Calu3 (cell line): Measurements from ENCODE around the gene RPS13. TPM values are rescaled to one million over a fixed set of nuclear protein-coding genes. Genes with fewer than 3 reads are reported as not detected.

ENCODE experiments used
- BruUV-seq: library from RNA; stranded (reverse); fragments of 400-500 nt; replicated peaks from 2 replicates; lab custom pipeline; 2021; lab: Mats Ljungman, UMichigan
- CTCF ChIA-PET: fragments of 300-600 bp; sonication (Branson Sonifier 250); formaldehyde crosslinking; loops from one replicate; lab custom pipeline; 2022; ENCODE audit warnings: antibody characterized with exemption; lab: Charles Lee
- DNase-seq: peaks from one replicate; pipeline ENCODE4 v3.0.0; 2022
- H3K27ac Mint-ChIP-seq: one replicate; pipeline ENCODE4 v1.8.0; 2022; ENCODE audit warnings: mixed read lengths; ENCODE audit not compliant: unreplicated experiment
- H3K27me3 Mint-ChIP-seq: one replicate; pipeline ENCODE4 v1.8.0; 2022; ENCODE audit warnings: mixed read lengths; ENCODE audit not compliant: unreplicated experiment
- H3K36me3 Mint-ChIP-seq: one replicate; pipeline ENCODE4 v1.8.0; 2022; ENCODE audit warnings: mild to moderate bottlenecking, moderate library complexity, mixed read lengths; ENCODE audit not compliant: insufficient read depth, unreplicated experiment
- H3K4me1 Mint-ChIP-seq: one replicate; pipeline ENCODE4 v1.8.0; 2022; ENCODE audit warnings: mild to moderate bottlenecking, low read depth, mixed read lengths; ENCODE audit not compliant: unreplicated experiment
- H3K4me3 Mint-ChIP-seq: one replicate; pipeline ENCODE4 v1.8.0; 2022; ENCODE audit warnings: mild to moderate bottlenecking, low read depth, moderate library complexity, mixed read lengths; ENCODE audit not compliant: unreplicated experiment
- H3K9me3 Mint-ChIP-seq: one replicate; pipeline ENCODE4 v1.8.0; 2022; ENCODE audit warnings: low read depth, mixed read lengths; ENCODE audit not compliant: unreplicated experiment
- intact Hi-C: fragments of 100-400 bp; cut with micrococcal nuclease; formaldehyde crosslinking; loops from one replicate; pipeline ENCODE4 v1.10.0; 2022; ENCODE audit not compliant: unreplicated experiment
- total RNA-seq: library from RNA; stranded (reverse); gene quantifications from 2 replicates; pipeline ENCODE4 v1.2.3, GENCODE V29; 2022
- TF ChIP-seq, protein P1 (sequence below): fragments of 200-600 bp; IDR thresholded peaks from one replicate; pipeline ENCODE4 v1.8.0; 2022; ENCODE audit warnings: antibody characterized with exemption; ENCODE audit not compliant: unreplicated experiment

RPS13 gene
- total RNA-seq, 1 experiment from 2014 or later: 742 TPM

DNA sequence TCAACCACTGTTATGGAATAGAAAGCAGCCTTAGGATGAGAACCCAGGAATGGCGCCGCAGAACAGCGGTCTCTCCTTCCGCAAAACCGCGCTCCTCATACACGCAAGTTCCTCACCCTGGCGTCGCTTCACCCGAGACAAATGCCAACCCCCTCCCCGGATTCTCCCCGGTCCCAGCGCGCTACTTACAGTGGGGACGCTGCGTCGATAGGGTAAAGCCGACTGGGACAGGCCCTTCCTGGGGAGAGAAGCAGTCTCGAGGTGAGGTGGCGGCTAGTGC, 287 bp downstream of the RPS13 start:
- TF ChIP-seq, protein P1, sequence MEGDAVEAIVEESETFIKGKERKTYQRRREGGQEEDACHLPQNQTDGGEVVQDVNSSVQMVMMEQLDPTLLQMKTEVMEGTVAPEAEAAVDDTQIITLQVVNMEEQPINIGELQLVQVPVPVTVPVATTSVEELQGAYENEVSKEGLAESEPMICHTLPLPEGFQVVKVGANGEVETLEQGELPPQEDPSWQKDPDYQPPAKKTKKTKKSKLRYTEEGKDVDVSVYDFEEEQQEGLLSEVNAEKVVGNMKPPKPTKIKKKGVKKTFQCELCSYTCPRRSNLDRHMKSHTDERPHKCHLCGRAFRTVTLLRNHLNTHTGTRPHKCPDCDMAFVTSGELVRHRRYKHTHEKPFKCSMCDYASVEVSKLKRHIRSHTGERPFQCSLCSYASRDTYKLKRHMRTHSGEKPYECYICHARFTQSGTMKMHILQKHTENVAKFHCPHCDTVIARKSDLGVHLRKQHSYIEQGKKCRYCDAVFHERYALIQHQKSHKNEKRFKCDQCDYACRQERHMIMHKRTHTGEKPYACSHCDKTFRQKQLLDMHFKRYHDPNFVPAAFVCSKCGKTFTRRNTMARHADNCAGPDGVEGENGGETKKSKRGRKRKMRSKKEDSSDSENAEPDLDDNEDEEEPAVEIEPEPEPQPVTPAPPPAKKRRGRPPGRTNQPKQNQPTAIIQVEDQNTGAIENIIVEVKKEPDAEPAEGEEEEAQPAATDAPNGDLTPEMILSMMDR: no peak
- intact Hi-C loops: no loop called here
- BruUV-seq: no TSS peak
- no peak for DNase-seq
- peaks cover 73% of the 10 kb centered on the region for H3K36me3 Mint-ChIP-seq
- peak overlapping the region; percentile 78 for H3K4me3 Mint-ChIP-seq
- H3K27me3 Mint-ChIP-seq: no peaks in the 10 kb centered on the region
- CTCF ChIA-PET: interaction anchor here (0.6 to 1.3 kb wide), 6 partner anchors 14 to 458 kb away, joined by 3 to 4 read pairs (median 3); no protein-coding TSS in a partner anchor
- peak overlapping the region; percentile 70 for H3K27ac Mint-ChIP-seq
- H3K9me3 Mint-ChIP-seq: no peaks in the 10 kb centered on the region
- peaks cover 27% of the 10 kb centered on the region for H3K4me1 Mint-ChIP-seq

DNA sequence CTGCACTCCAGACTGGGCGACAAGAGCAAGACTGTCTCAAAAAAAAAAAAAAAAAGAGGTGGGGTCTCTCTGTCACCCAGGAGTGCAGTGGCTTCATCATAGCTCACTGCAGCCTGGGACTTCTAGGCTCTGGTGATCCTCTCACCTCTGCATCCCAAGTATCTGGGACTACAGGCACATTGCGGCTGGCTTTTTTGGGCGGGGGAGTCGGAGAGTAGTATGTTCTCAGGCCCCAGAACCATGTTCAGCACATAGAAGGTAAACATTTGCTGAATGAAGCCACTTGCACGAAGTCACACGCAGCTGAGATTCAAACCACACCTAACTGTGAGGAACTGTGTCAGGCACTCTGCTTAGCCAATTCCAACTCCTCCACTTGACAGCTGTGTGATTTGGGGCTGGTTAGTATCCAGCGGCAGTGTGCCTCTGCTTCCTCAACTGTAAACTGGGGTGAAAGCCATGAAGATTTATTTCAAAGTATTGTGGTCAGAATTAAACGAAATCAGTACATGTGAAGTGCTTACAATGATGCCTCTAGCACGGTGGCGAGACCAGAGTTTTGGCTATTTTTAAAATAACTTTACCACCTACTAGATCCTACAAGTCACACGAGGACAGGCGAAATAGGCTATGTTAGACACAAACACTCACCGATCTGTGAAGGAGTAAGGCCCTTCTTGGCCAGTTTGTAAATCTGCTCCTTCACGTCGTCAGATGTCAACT, 789 bp downstream of the RPS13 start:
- peaks cover 74% of the 10 kb centered on the region for H3K36me3 Mint-ChIP-seq
- TF ChIP-seq, protein P1: no peak

DNA sequence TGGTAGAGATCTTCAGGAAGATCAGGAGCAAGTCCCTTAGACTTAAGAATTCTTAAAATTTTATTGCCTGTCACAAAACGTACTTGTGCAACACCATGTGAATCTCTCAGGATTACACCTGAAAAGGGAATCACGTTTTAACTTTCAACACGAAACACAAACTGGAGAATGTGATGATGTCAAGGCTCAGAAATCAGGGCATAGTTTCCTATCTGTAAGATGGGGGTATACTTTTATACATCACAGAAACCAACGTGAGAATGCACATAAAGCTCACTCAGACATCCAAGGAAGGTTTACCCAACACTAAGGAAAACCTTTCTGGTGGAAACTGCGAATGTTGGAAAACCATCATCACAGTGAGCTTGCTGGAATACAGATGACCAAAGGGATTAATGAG, 2.0 kb downstream of the RPS13 start:
- intact Hi-C loops: no loop called here
- peaks cover 34% of the 10 kb centered on the region for H3K4me1 Mint-ChIP-seq
- peak overlapping the region; percentile 78 for H3K4me3 Mint-ChIP-seq
- H3K27ac Mint-ChIP-seq: peak overlapping the region; percentile 52
- H3K9me3 Mint-ChIP-seq: no peaks in the 10 kb centered on the region
- BruUV-seq: no TSS peak
- H3K36me3 Mint-ChIP-seq: peaks cover 76% of the 10 kb centered on the region
- TF ChIP-seq, protein P1: no peak
- CTCF ChIA-PET: interaction anchor here (0.6 to 1.7 kb wide), 2 partner anchors 60 to 342 kb away, joined by 6 read pairs; no protein-coding TSS in a partner anchor
- H3K27me3 Mint-ChIP-seq: no peaks in the 10 kb centered on the region
- no peak for DNase-seq

More for the DNA sequence above, 789 bp downstream of the RPS13 start:
- peak overlapping the region; percentile 70 for H3K27ac Mint-ChIP-seq
- no peaks in the 10 kb centered on the region for H3K9me3 Mint-ChIP-seq
- BruUV-seq: TSS peak; percentile 69
- H3K4me1 Mint-ChIP-seq: peaks cover 27% of the 10 kb centered on the region
- H3K27me3 Mint-ChIP-seq: no peaks in the 10 kb centered on the region
- DNase-seq: no peak
- intact Hi-C loops: no loop called here
- peak overlapping the region; percentile 78 for H3K4me3 Mint-ChIP-seq
- CTCF ChIA-PET: interaction anchor here (0.6 to 1.7 kb wide), 4 partner anchors 14 to 152 kb away, joined by 3 to 6 read pairs (median 4); no protein-coding TSS in a partner anchor

DNA sequence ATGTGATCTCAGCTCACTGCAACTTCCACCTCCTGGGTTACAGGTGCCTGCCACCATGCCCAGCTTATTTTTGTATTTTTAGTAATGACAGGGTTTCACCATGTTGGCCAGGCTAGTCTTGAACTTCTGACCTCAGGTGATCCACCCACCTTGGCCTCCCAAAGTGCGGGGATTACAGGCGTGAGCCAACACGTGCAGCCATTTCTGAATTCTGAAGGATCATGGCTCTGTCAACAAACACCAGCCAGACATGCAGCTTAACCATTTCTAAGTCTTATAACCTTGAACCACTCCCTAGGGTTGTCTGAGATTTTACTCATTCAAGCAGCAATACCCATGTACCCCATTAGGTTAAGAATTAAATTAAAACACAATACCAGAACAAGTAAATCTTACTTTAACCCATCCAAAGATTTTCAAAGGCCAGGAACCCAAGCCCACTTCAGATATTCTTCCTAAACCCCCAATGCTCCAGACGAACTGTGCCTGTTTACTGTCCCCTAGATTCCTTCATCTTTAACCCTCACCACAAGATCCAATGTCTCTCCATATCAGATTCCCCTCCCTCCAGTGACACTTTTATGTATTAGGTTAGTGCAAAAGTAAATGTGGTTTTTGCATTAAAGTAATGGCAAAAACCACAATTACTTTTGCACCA, 4.0 kb downstream of the RPS13 start:
- no peaks in the 10 kb centered on the region for H3K27me3 Mint-ChIP-seq
- H3K4me1 Mint-ChIP-seq: peaks cover 29% of the 10 kb centered on the region
- CTCF ChIA-PET: interaction anchor here (0.7 kb wide), 1 partner anchor 128 kb away, joined by 3 read pairs; no protein-coding TSS in a partner anchor
- H3K9me3 Mint-ChIP-seq: no peaks in the 10 kb centered on the region
- H3K27ac Mint-ChIP-seq: no peak overlapping the region
- TF ChIP-seq, protein P1: no peak
- no TSS peak for BruUV-seq
- no peak for DNase-seq
- intact Hi-C loops: no loop called here
- H3K4me3 Mint-ChIP-seq: no peak overlapping the region
- H3K36me3 Mint-ChIP-seq: peaks cover 68% of the 10 kb centered on the region
